CD4-positive, alpha-beta T cell treated with Interleukin-2 at 100 ng/mL for 4 hours (primary cell): Measurements from ENCODE around the gene ALDH3B1.

Source experiments
- DNase-seq: peaks from one replicate; pipeline ENCODE4 v3.0.0-alpha.2; 2020; ENCODE audit warnings: low spot score

Gene ALDH3B1

GRCh38 chr11:68047437-68048290 lies 37.5 kb downstream of the ALDH3B1 start:
- DNase-seq = no peak

- DNase-seq = no peak
Observed at GRCh38 chr11:68048681-68049508, 38.8 kb downstream of the ALDH3B1 start.

DNA sequence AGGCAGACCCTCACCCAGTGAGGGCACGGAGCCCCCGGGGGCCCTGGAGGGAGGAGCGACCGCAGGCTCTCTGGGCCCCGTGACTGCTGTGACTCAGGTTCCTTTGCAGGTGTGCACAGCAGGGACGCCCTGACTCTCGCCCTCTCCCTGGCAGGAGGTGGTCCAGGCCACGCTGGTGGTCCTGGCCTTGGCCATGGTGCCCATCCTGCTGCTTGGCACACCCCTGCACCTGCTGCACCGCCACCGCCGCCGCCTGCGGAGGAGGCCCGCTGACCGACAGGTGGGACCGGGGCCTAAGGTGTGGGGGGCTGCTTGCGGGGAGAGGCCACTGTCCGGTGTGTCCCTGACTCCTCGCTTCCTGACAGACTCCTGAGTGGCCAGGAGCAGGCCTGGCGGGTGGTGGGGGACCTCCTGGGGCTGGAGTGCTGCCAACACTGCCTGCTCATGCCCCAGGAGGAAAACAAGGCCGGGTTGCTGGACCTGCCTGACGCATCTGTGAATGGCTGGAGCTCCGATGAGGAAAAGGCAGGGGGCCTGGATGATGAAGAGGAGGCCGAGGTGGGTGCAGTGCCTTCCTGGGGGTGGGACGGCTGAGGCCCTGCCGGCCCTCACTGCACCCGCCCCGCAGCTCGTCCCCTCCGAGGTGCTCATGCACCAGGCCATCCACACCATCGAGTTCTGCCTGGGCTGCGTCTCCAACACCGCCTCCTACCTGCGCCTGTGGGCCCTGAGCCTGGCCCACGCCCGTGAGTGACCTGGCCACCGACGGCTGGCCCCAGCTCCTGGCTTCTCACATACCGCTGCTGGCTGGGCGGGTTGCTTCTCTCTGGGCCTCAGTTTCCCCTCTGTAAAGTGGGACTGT lies 39.6 kb downstream of the ALDH3B1 start:
- DNase-seq = no peak

GRCh38 chr11:68050371-68050841 lies 40.3 kb downstream of the ALDH3B1 start:
- no peak for DNase-seq

- DNase-seq = no peak
Observed at GRCh38 chr11:68051191-68052136, 41.3 kb downstream of the ALDH3B1 start.

- no peak for DNase-seq
Observed at GRCh38 chr11:68052137-68052873, 42.2 kb downstream of the ALDH3B1 start.

DNA sequence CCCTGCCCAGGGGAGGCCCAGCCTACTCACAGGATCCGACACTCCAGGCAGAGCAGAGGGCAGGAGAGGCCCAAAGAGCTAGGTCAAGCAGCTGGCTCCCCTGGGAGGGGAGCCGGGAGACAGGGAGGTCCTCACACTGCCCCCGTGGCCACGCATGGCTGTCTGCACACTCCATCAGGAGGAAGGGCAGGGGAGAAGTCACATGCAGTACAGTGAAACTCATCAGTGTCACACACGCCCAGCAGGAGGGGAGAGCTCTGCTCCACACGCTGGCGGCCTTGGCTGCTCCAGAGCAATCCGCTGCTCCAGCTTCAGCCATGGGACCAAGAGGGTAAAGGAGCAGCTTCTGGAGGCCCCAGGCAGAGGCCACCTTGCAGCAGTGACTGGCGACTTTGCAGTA lies 43.0 kb downstream of the ALDH3B1 start:
- no peak for DNase-seq

GRCh38 chr11:68053981-68054812 lies 44.1 kb downstream of the ALDH3B1 start:
- DNase-seq = no peak

DNA sequence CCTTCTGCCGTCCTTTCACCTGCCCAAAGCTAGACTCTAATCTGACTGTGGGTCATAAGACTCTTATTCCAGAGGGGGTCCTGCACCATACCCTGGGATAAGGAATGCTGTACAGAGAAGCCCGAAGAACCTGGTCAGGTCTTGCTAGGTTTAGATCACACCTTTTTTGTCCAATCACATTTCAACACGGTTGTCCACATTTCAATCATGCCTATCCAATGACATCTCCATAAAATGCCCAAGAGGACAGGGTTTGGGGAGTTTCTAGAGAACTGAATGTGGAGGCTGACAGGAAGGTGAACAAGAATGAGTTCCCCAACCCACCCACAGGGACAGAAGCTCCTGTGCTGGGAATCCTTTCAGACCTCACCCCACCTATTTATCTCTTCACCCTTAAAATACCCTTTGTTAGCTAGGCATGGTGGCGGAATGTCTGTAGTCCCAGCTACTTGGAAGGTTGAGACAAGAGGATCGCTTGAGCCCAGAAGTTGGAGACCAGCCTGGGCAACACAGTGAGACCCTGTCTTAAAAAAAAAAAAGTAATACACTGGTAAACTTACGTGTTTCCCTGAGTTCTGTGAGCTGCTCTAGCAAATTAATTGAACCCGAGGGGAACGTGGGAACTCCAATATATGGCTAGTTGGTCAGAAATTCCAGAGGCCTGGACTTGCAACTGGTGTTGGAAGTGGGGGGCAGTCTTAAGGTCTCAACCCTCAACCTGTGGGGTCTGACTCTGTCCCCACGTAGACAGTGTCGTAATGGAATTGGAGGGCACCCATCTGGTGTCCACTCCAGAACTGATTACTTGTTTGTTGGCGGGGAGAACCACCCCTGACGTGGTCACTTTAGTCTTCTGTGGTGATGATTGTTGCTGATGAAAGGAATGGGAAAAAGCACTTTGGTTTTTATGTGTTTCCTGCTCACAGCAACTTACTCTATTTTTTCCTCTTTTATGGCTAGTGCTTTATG lies 46.5 kb downstream of the ALDH3B1 start:
- DNase-seq = no peak

DNA sequence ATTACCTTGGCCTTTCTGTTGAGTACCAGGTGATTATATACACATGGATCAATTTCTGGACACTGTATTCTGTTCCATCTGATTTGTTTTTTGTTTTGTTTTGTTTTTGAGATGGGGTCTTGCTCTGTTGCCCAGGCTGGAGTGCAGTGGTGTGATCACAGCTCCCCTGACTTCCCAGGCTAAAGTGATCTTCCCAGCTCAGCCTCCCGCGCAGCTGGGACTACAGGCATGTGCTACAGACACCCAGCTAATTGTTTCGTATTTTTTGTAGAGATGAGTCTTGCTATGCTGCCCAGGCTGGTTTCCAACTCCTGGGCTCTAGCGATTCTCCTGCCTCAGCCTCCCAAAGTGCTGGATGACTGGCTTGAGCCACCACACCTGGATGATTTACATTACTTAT lies 47.7 kb downstream of the ALDH3B1 start:
- no peak for DNase-seq

- no peak for DNase-seq
Observed at GRCh38 chr11:68061508-68061907, 51.4 kb downstream of the ALDH3B1 start.

- no peak for DNase-seq
Observed at GRCh38 chr11:68064926-68065325, 54.8 kb downstream of the ALDH3B1 start.

- DNase-seq = no peak
Observed at GRCh38 chr11:68065841-68066240, 55.7 kb downstream of the ALDH3B1 start.

GRCh38 chr11:68066742-68067141 lies 56.6 kb downstream of the ALDH3B1 start:
- DNase-seq = no peak

GRCh38 chr11:68067991-68068390 lies 57.9 kb downstream of the ALDH3B1 start:
- DNase-seq = no peak

GRCh38 chr11:68071281-68072048 lies 61.3 kb downstream of the ALDH3B1 start:
- DNase-seq = no peak
